Heart left ventricle (tissue), 13 donors: Measurements from ENCODE around the gene IGIP.

Experiments used
- CTCF ChIP-seq, 12 donors: fragments of 200-600 bp; sonication (generic) in 4 of 12; IDR thresholded peaks; one replicate each; pipeline versions ENCODE4 v1.5.0 to v1.8.0; 2018 to 2022; ENCODE audit warnings: antibody characterized with exemption in 12 of 12, mild to moderate bottlenecking in 5 of 12
- POLR2A ChIP-seq, 2 donors: fragments of 450-650 bp; IDR thresholded peaks; one replicate each; pipeline ENCODE4 v1.6.1; 2017; ENCODE audit warnings: antibody characterized with exemption in 2 of 2, mild to moderate bottlenecking in 2 of 2, moderate library complexity in 2 of 2
- donor health status: ischemic (EF 13 %, LVEDD 7.1; RV severe dilation, severe dysfunction).
- donor health status: DM: no; HTN: yes; CAD: no.
- donor health status: DM: no; HTN: no; CAD: no.
- donor health status: ischemic (EF 25% LVEDD 6.9; RV normal size, moderate dysfunction).
- donor health status: ischemic (EF 25% LVEDD 5.7; RV mildly dilated, moderate dysfunction).
- donor health status: ischemic (EF 35%, LVEDD 5.7; RV mildly dilated, moderate dysfunction).
- donor health status: nonischemic (EF 11% LVEDD 7.7; RV severe dilation, severe dysfunction).
- donor health status: DM: yes; HTN: yes; CAD: no.
- donor health status: PGD.
- donor health status: ischemic (EF 29% LVEDD 5.4; RV normal size, mild dysfunction).
- donor health status: nonischemic (EF 23%, LVEDD 6.1; RV moderate dilation, normal function).

GRCh38 chr5:140145818-140146522, 20.2 kb downstream of the IGIP start:
- TF ChIP-seq CTCF (IDR thresholded peaks at IDR 0.05) (peak; percentile 59 to 91 (median 80)), POLR2A (IDR thresholded peaks at IDR 0.05) (no peak)
